Measurements from ENCODE around the gene TTC13.

The TTC13 gene

GRCh38 chr1:230939806-230940489 lies 38.7 kb downstream of the TTC13 start:
- no peak for DNase-seq

GRCh38 chr1:230938924-230939368 lies 39.7 kb downstream of the TTC13 start:
- no peak for DNase-seq

GRCh38 chr1:230937371-230937770 lies 41.3 kb downstream of the TTC13 start:
- no peak for DNase-seq

- no peak for DNase-seq
Measured at GRCh38 chr1:230936475-230936874, 42.2 kb downstream of the TTC13 start.

- DNase-seq, result no peak
Measured at GRCh38 chr1:230935852-230936251, 42.8 kb downstream of the TTC13 start.

- DNase-seq, result no peak
Measured at GRCh38 chr1:230930986-230931385, 47.7 kb downstream of the TTC13 start.

DNA sequence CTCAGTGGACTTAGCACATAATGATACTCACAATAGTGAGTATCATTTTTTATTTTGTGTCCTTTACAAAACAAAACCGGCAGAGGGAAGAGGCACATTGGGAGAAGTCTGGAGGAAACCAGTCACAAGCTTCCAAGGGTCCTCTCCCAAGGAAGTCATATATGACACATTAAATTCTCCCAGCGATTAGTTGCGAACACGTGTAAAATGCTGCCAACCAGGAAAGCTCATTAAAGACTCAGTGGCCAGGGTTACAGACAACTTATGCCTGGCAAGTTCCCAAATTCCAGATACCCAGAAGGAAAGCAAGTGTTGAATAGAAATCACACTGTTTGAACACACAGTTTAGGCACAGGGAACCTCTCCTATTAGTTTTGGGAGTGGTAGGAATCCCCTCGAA lies 52.5 kb downstream of the TTC13 start:
- no peak for DNase-seq

DNA sequence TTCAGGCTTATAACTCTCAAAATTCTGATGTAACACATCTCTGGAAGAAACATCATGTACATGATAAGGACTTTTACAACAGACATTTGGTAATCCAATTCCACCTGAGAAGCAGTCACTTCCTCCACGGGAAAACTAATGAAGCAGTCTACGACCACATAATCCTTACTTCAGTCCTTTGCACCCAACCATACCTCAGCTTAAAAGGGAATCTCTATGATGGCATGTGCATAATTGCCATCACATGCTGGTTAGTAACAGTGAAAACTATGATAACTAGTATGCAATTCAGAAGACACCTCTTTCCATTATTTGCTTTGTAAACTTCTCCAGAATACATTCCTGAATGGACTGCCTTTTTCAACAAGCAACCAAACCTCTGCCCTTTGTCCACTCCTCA lies 53.1 kb downstream of the TTC13 start:
- DNase-seq, result no peak

GRCh38 chr1:230923176-230923575 lies 55.5 kb downstream of the TTC13 start:
- DNase-seq, result no peak

GRCh38 chr1:230922620-230923019 lies 56.0 kb downstream of the TTC13 start:
- no peak for DNase-seq

GRCh38 chr1:230919207-230919606 lies 59.5 kb downstream of the TTC13 start:
- DNase-seq, result no peak

- DNase-seq, result peak; percentile 80
Measured at GRCh38 chr1:230917284-230918135, 61.2 kb downstream of the TTC13 start.

- DNase-seq, result no peak
Measured at GRCh38 chr1:230916587-230917283, 61.9 kb downstream of the TTC13 start.

DNA sequence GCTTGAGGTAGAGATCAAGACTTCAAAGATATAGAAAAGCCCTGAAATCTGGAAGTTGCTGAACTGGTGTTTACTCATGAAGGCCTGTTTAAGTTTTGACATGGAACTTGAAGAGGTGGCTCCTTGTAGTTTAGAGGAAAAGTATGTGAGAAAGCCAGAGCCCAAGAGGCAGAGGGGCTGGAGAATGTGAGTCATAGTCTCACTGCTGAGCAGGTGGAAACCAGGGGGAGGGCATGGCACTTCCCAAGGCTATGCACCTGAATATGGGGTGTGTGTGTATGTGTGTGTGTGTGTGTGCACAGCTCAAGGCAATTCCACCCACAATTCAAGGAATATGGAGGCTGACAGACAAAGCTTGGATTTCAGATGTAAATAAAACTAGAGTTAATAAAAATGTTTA lies 63.6 kb downstream of the TTC13 start:
- DNase-seq, result no peak

- DNase-seq, result no peak
Measured at GRCh38 chr1:230913496-230913895, 65.2 kb downstream of the TTC13 start.

DNA sequence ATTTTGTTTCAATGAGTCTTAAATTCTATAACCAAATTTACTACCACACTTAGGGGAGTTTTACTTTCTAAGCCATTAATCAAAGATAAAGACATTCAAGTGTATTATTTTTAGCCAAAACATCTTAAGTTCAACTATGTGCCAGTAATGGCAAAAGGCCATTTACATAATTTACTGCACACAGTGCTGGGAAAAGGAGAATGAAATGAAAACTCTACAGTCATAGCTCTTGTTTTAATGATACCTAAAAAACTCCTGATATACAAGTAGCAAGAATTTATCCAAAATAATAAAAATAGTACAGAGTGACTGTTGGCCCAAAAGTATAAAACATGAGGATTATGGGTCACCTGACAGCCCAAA lies 67.9 kb downstream of the TTC13 start:
- DNase-seq, result no peak

DNA sequence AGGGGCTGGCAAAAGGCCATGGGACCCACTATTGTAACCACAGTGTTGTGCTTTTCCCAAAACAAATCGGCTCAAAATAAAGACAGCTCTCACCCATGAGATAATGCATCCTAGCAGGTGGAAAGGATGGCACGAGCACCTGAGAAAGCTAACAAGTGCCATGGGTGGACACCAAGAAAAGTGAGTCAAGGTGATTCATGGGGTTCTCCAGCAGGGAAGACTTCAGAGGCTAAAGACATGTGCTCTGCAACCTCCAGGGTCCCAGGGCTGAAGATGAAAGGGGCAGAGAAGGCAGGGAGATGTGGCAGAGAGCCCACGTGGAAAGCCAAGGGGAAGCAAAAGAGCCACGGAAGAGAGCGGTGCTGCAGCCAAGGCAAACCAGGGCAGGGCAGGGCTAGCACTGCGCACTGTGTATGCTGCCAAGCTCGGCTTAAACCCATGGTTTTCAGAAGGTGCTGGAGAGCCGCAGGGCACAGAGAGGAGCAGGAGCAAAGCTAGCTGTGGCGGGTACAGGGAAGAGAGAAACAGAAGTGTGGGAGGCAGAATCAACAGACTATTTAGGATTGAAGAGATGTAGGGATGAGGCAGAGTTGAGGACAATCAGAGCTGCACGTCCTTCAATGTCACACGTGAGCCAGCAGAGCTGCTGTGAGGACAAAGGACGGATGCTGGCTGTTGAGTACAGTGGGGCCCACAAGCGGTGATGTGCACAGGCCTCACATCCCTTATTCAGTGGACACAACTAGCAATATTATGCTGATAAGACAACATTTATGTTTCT lies 68.5 kb downstream of the TTC13 start:
- DNase-seq, result no peak

DNA sequence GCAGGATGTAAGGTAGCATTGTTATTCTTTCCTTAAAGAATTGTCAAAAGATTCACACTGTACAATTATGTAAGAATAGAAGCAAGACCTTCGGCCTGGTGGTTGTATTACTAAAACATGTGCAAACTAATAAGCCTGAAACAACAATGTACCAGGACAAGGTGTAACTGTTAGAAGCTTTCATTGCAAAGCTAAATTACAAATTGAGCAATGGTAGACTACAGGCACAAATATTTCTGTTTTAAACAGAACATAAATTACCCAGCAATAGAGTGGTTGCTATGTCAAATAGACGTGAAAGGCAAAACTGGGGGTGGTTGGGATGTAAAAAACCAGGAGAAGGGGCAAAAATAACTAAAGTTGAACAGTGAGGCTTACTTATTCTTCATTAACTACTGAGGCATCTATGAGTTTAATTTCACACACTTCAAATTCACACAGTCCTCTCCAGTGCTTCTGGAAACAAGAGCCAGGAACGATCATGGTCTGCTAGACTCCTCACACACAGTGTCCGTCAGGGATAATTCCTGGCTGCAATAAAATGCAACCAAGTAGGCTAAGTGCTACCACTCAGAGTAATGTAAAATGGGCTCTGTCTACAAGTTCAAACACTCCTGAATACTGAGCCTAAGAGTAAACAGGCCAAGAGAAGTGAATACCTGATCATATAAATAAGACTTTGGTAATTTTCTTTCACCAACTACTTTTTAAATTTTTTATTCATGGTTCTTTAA lies 71.0 kb downstream of the TTC13 start:
- no peak for DNase-seq

- DNase-seq, result no peak
Measured at GRCh38 chr1:230906226-230906625, 72.4 kb downstream of the TTC13 start.

- DNase-seq, result no peak
Measured at GRCh38 chr1:230905733-230906132, 72.9 kb downstream of the TTC13 start.

GRCh38 chr1:230902349-230902923 lies 76.2 kb downstream of the TTC13 start:
- DNase-seq, result no peak

DNA sequence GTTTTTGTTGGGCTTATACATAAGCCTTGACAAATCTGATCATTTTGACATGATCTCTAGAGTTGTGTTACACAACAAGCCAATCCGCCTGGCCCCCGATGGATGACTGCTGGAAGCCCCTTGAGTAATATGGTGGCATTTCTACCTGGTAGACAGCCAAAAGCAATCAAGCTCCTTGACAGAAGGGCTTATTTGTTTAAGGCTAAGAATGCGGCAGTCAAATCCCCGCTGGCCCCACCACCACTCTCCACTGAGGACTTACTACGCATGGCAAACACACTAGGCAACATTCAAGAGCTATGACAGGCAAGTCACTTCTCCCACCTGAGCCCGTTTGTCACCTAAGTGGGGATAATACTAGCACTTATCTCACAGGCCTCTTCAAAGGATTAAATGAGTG lies 77.0 kb downstream of the TTC13 start:
- no peak for DNase-seq
